ENCODE data around the gene LDB2.
A peak's percentile ranks its signal among the peaks of the same experiment; 100 is the strongest.
"Not testable (repeated sequence)": the region's sequence is repeated elsewhere in the genome, so short reads cannot be mapped to it uniquely, and the experiment has no call there.

LDB2 gene

DNA sequence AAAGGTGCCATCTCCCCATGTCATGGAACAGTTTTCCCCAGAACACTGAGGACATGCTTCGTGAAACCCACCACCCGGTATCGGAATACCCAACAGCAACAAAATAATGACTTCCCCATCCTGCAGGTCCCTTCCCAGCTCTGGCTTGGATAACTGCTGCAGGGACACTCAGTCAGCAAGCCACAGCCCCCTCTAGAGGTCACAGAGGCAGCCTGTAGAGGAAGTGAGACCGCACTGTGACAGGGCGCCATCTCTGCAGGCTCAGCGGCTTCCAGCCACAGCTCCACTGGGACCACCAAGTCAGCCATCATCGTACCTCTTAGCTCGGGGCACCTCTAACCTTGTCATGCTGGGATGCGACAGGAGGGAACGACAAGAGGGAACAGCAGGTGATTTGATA lies 315.9 kb downstream of the LDB2 start:
- DNase-seq = no peak

DNA sequence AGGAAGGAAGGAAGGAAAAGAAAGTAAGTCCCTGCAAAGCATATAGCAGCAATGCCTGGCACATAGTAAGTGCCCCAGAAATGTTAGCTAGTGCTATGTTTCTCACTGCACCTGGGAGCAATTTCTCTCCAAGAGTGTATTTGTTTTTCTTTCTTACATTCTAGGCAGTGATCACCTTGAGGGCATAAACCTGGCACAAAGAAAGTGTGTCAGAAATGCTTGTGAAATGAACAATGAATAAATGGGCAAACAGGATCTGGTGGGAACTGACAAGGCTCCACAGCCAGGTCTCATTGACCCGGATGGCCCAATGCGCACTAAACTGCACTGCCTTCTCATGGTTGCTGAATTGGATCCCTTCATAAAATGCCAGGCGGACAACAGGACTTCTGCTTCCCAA lies 316.4 kb downstream of the LDB2 start:
- DNase-seq = no peak

DNA sequence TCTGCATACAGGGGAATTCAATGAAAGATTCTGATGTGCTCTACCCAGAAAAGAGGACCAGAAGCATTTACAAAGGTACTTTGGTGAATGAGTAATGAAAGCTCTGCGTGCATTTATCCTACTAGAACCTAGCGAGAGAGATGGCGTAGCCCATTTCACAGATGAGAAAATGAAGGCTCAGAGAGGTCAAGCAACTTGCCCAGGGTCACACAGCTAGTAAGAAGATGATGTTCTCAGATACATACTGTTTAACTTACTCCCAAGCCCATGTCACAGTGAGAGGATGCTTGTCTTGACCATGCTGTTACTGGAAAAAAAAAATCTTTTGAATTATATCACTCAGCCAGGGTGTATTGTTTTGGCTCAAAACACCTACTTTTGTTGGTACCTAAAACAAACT lies 317.3 kb downstream of the LDB2 start:
- DNase-seq = no peak

DNA sequence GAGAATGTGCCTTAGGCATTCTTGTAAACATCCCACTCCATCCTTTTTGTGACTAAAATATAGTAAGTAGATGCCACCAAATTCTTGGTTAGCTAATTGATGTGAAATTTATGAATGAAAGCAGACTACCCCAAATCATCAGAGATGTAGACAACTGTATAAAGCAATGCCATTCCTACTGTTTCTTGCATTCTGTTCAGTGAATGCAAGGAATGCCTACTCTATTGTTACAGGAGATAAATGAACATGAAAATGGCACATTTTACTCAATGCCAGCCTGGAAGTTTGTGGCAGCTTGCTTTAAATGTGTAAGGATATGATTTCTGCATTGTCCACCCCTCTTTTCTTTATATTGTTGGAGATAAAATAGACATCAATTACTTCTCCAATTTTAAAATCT lies 317.9 kb downstream of the LDB2 start:
- no peak for DNase-seq

DNA sequence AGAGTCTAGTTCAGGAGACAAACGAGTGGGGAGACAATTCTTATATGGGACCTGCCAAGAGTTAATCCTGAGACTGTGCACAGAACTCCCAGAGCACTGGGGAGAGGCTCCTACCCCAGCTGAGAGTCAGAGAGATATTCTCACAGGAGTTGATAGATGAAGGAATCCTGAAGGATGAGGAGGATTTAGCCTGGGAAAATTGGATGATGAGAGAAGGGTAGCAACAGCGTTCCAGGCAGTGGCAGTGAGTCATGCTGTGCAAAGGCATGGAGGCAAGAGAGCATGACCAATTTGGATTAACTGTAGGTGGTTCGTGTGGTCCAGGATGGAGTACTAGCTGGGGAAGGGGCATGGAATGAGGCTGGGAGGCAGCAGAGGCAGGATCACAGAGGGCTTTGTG lies 318.6 kb downstream of the LDB2 start:
- DNase-seq = no peak

DNA sequence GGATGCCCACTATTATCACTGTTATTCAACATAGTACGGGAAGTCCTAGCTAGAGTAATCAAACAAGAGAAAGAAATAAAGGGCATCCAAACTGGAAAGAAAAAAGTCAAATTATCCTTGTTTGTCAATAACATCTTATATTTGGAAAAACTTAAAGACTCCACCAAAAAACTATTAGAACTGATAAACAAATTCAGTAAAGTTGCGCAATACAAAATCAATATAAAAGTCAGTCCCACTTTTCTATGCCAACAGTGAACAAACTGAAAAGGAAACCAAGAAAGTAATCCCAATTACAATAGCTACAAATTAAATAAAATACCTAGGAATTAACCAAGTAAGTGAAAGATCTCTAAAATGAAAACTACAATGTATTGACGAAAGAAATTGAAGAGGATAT lies 321.3 kb downstream of the LDB2 start:
- DNase-seq = no peak

DNA sequence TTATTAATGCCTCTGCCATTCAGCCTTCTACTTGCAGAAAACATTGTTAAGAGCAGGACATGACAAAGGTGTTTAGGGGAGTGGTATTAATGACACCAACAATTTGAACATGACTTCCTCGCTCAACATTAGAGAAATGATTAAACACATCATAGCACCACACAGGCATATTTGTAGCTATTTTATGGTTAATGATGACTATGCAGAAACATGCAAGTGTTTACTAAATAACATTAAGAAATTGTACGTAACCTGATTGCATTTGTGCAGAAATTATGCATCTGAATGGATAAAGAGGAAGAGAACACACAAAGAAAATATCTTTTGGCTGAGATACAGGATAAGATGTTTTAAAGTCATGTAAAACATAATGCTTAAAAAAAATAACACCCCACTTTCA lies 323.5 kb downstream of the LDB2 start:
- DNase-seq = no peak

DNA sequence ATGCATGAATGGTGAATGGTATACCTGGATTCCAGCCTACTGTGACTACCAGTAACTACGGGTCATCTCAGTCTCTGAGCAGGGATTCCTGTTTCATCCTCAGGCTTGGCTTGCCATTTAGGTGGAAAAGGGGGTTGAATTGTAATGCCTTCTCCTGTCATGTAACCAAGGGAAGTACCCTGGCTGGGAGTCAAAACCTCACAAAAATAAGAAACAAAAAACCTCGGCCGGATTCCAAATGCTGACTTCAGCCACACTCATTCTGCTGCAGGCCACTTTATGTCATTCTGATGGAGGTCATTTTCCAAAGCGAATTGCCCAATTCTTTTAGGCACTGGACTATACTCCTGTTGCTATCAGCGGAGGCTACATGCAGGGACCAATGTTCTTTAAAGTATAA lies 324.7 kb downstream of the LDB2 start:
- no peak for DNase-seq

DNA sequence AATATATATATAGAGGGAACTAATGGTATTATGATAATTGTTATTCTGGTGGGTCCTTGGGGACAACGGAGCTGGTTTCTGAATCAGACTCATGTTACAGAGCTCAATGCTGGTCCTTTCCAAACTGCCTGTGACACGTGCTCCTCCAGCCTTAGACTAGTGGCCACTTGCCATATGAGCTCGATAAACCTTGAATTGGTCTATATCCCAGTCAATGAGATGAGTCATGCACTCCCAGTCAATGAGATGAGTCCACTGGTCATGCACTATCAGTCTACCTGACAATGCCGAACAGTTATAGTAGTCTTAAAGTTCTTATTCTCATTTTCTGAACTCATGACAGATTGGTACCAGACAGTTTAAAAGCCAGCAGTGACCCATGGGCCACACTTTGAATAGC lies 325.2 kb downstream of the LDB2 start:
- no peak for DNase-seq

DNA sequence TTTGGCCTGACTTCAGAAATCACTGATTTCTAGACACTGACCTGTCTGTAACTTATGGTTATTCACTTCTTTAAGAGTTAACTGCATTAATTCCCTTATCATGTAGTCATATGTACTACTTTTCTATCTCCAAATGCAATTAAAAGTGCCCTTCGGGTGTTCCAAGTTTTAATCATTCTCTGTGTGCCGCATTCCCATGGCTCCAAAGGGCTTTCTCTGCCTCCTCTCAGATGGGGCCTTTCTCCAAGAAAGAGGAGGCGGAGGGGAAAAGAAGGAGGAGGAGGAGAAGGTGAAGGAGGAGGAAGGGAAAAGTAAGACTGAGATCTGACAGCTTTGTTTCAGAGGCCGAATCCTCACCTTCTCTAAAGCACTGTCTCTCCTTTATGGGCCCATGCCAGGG lies 325.8 kb downstream of the LDB2 start:
- no peak for DNase-seq

DNA sequence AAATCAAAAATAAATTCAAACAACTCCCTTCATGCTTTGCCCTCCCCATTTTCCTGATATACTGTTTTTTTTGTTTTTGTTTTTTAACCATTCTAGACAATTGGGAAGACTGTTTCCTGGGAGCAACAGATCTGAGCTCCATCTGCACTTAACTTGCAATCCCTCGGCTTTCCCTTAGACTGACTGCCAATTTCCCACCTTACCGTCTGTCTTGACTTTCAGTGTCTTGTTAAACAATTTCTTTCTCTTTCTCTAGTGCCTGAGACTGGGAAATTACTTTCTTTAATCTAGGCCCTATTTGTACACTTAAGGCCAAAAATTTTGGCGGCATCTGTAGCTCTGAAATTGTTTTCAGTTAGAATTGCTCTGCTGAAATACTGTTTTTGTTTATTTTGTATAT lies 326.3 kb downstream of the LDB2 start:
- DNase-seq = no peak

DNA sequence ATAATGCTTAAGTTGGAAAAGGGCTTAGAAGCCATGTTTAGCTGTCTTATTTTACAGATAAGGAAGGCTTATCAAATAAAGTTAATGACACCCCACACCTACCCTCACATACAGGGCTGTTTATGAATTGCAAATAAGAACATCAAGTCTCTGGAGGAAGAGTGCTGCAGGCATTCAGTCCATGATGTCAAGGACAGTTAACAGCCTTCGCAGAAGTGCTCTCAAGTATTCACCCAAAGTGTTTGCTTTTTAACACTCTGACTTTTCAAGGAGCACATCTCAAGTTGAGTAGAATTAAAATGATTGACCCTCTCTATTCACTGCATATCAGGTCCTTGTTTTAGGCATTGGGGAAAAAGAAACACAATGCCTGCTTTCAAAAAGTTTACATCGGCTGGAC lies 328.7 kb downstream of the LDB2 start:
- DNase-seq = no peak

DNA sequence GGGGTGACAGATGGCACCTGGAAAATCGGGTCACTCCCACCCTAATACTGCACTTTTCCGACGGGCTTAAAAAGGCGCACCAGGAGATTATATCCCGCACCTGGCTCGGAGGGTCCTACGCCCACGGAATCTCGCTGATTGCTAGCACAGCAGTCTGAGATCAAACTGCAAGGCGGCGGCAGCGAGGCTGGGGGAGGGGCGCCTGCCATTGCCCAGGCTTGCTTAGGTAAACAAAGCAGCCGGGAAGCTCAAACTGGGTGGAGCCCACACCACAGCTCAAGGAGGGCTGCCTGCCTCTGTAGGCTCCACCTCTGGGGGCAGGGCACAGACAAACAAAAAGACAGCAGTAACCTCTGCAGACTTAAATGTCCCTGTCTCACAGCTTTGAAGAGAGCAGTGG lies 341.1 kb downstream of the LDB2 start:
- DNase-seq = not testable (repeated sequence)

DNA sequence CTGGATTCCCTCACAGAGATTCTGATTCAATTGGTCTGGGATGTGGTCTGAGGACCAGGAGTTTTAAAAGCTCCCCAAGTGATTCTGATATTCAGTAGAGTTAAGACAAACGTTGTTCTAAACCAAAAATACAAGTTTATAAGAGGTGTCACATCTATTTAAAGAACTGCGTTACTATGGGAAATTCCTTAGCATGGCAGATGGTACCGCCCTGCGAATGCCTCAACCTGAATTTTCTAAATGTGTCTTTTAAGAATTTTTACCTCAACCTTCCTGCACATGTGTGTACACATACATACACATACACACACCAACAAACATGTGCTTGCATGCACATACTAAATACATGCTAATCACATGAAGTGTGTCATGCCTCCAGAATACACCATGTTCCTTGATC lies 343.3 kb downstream of the LDB2 start:
- no peak for DNase-seq

DNA sequence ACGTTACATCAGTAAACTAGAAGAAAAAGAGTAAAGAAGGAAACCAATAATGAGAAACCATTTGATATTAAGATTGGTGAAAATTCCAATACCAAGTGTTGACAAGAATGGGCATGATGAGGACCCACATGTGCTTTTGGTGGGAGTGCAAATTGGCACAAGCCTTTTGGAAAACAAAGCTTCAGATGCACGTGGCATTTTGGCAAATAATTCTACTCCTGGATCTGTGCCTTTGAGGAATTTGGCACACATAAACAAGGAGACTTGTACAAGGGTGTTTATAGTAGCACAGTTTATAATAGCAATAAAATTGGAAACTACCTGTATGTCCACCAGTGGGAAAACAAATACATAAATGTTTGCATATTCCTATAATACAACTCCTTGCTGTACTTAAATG lies 347.9 kb downstream of the LDB2 start:
- DNase-seq = no peak

DNA sequence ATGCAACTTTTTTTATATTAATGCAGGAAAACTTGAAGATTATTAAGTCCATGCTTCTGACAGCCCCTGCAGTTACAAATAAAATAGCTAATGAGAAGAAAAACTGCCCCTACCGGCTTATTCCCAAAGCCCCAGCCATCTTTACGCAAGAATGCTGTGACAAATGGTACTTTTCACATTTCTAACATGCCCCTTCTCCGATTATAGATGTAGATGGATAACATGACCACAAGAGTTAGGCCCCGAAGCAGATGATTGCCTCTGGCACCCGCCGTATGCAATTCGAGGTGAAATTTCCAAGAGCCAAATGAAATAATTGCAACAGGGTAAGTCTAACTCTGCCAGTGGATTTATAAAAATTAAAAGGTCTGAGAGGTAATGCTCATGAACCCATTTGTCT lies 352.8 kb downstream of the LDB2 start:
- no peak for DNase-seq

DNA sequence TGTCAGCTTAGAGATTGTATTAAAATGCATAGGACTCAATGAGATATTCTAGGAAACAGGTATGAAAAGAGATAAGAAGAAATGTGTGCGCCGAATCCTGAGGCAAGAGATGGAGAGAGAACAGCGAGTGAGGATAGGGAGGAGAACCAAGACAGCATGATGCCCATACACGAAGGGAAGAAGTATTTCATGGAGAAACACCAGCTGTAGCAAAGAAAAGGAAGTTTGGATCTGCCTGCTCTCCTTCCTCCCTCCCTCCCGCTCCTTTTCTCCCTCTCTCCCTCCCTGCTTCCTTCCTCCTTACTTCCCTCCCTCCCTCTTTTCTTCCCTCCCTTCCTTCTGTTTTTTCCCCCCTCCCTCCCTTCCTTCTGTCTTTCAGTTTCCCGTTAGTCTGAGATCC lies 353.6 kb downstream of the LDB2 start:
- DNase-seq = no peak

DNA sequence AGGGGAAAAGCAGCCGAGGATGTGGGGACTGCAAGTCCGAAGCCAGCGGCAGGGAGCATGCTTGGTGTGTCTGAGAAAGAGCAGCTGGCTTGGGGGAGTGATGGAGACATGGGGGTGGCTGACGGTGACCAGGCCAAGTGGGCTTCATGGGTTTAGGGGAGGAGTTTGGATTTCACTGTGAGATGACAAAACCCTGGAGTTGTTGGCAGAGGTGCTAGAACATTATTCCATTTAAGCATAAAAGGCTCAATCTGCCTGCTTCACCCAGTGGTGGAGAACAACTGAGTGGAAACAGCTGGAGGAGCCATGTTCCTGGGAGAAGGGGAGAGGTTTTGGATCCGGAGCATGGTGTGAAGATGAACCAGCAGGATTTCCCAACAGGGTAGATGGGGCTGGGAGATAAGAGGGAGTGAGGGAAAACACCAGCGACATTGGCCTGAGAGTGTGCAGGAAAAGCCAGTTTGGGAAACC lies 354.2 kb downstream of the LDB2 start:
- no peak for DNase-seq

DNA sequence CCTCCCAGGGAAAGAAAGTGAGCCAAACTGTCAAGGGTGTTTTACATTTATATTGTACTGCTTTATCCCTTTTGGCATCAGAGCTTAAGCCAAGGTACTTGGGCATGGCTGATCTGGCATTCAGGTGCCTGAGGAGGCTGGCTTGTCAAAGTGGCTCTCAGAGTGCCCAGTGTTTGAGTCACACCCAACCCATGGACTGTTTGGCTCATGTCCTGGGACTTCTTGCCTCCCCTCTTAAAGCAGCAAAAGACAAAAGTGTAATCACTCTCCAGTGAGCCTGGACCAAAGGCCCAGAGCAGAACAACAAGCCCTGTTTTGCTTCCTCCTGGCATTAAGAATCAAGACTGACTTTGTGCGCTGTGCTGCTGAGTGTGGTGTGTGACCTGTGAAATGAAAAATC lies 360.5 kb downstream of the LDB2 start:
- DNase-seq = no peak

DNA sequence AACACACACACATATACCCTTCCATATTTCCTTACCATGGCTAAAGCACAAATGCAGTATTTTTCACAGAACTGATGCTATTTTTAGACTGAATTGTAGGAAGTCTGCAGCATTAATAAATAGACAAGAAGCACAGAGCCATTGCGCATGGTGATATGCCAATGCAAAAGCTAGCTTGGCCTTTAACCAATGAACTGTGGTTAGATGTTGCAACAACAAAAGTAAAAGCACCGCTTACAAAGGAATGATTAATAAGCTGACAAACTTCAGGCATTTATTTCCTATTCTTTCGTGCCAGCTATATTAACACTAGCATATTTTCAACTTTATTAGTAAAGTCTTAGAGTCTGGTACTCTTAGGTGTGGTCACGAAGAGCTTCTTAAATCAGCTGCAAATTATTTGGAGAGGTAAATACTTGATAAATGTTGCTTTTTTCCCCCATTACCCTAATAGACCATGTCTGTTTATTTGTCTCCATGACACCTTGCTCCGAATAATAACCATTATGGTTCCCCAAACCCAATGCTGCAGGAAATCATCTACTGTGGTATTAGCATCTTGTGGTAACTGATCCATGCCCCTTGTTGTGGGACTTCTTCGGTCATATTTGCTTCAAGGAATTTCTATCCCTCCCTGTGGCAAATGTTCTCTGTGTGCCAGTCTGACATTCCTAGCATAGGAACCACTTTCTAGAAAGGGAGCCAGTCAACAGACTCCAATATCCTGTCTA lies 366.0 kb downstream of the LDB2 start:
- peak; percentile 60 for DNase-seq

DNA sequence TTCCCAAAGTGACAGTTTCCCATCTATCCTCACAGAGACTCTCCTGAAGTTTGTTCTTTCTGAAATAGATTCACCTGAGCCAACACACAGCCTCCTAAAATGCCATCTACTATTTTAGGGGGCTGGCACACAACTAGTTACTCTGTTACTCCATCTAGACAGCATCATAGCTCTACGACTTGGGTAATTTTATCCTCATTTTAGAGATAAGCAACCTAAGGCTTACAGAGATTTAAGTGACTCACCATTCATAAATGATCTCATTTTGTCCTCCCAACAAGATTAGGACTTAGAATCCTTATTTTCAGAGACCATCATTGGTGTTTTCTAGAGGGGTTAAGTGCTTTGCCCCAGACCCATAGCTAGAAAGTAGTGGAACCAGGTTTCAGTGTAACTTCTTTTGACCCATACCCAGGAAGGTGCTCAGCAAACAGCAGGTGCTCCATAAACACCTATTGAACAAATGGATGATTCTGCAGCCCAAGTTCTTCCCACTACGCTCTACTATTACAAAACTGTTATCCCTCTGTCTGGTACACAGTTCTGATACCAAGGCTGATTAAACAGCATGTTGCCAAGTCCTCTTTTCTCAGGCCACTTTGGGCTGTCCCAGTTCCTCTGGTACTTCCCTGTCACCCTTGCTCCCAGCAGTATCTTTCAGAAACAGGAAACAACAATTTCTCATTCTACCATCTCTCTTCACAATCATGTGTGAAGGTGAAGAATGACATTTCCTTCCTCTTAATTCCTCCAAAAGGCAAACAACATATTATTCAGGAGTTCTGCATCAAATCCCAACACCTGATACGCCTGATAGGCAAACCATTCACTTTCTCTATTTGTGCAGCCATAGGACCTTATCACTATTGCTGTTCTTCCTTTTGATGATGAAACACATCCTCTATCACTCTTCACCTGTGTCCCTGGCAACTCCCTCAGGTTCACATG lies 367.5 kb downstream of the LDB2 start:
- peak; percentile 22 for DNase-seq

DNA sequence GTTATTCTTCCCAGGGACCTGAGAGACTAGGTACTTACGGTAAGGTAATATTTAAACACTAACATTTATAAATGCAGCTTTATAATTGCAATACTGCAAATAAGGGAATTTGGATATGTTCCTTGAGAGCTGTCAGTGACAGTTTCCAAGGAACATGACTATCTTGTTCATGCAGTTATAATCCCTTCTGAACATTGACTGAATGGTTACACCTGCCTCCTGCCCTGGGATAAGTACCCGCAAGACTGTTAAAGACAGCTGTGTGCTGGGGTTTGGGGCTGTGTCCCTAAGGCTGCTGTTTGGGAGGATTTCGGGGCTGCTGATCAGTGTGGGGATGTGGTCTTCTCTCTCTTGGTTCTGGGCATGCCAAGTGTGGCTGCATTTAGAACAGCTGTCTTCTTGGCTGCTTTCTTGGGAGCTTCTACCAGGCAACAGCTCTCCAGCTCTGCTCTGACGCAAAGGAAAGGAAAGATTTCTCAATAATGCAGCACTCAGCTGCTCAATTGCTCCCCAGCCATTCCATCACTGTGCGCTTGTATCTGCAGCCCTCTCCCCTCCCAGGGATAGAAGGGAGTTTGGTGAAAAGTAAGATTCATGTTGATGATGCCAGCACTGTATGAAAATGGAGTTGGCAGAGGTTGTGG lies 373.4 kb downstream of the LDB2 start:
- no peak for DNase-seq

DNA sequence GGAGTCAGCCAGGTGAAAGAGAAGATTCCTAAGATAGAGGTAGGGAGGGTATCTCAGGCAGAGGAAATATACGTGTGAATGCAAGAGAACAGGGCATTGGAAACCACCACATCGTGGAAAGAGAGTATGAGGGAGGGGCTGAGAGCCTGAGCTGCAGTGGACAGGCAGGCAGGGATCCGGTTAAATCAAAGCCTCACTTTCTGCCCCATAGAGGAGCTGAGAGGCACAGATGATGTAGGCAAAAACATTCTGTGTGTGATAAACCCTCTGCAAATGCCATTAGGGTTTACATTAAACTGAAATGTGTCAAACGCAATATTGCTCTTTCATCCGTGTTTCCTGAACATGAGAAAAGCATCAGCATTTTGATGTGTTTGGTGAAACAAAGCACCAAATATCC lies 374.0 kb downstream of the LDB2 start:
- DNase-seq = no peak

DNA sequence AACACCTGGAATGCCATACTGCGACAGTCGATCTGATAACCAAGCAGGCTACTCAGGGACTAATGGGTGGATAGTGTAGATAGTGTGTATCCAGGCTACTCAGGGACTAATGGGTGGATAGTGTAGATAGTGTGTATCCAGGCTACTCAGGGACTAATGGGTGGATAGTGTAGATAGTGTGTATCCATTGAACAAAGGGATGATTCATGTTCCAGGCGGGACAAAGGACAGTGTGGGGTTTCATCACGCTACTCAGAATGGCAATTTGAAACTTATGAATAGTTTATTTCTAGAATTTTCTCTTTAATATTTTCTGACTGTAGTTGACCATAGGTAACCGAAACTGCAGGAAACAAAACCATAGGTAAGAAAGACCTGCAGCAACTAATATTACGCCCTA lies 374.9 kb downstream of the LDB2 start:
- not testable (repeated sequence) for DNase-seq

All from inflammatory macrophage treated with lipopolysaccharide for 4 hours (primary cell).